ENCODE data around the gene DGUOK.

- no peak for TF ChIP-seq BHLHE40 (IDR thresholded peaks at IDR 0.05; ENCODE audit: borderline replicate concordance)
- TF ChIP-seq ZNF384 (IDR thresholded peaks at IDR 0.05) = no peak
- no peak for TF ChIP-seq PKNOX1 (IDR thresholded peaks at IDR 0.05)
- TF ChIP-seq HDGF (IDR thresholded peaks at IDR 0.05; ENCODE audit: borderline replicate concordance) = no peak
- TF ChIP-seq ARNT (IDR thresholded peaks at IDR 0.05) = no peak
- TF ChIP-seq CTBP1 (IDR thresholded peaks at IDR 0.05; ENCODE audit: borderline replicate concordance) = no peak
Measured at GRCh38 chr2:73977466-73977865, 50.8 kb downstream of the DGUOK start.
